Stimulated activated CD4-positive, alpha-beta T cell treated with anti-CD3 and anti-CD28 coated beads, Interleukin-2, amount 100 ng/mL, for 4 hours (primary cell): Measurements from ENCODE around the gene NFIC.
"Not testable (repeated sequence)": the region's sequence is repeated elsewhere in the genome, so short reads cannot be mapped to it uniquely, and the experiment has no call there.

Source experiments
- DNase-seq: peaks from one replicate; pipeline ENCODE4 v3.0.0-alpha.2; 2020; ENCODE audit warnings: low read depth

Gene NFIC

GRCh38 chr19:3452171-3452941 is 86.0 kb downstream of the NFIC start:
- DNase-seq = no peak

- DNase-seq = not testable (repeated sequence)
These were observed 86.5 kb downstream of the NFIC start for GRCh38 chr19:3452942-3453214.

DNA sequence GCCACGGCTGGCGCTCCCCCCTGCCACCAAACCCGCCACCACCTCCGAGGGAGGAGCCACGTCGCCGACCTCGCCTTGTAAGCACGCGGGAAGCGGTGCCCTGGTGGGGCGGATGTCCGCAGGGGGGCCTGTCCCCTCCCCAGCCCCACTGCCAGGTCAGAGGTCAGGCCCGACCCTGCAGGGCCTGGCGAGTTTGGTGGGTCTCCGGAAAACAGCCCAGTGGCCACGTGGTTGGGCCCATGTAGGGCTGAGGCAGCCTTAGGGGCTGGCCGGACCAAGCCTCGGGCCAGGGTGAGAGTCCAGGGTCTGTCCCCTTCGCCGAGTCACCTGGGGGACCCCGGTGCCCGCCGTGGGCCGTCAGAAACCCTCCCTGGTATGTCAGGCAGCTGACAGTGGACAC is 87.5 kb downstream of the NFIC start:
- no peak for DNase-seq

DNA sequence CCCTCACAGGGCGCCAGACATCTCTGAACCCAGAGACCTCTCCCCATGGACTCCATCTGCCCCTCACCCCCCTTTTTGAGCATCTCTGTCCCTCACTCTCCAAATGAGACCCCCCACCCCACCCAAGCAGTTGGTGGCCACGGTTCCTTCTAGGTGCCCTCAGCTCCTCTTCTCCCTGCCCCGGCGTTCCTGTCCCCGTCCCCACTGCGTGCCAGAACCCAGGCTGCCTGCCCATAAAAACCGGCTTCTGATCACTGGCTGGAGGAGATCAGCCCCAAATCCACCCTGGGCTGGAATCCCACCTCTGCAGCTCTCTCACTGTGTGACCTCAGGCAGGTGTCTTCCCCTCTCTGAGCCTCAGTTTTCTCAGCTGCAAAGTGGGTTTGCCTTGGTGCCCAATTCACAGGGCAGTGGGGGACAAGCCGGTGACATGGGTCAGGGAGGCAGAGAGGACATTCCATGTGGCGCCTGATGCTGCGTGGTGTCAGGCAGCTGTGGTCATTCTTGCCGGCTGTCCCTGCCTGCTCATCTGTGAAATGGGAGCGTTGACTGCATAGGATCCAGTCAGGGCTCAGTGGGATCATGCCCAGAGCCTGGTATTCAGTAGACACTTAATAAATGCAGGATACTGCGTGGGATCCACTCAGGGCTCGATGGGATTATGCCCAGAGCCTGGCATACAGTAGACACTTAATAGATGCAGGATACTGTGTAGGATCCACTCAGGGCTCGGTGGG is 88.4 kb downstream of the NFIC start:
- no peak for DNase-seq

- DNase-seq = no peak
These were observed 89.1 kb downstream of the NFIC start for GRCh38 chr19:3455393-3455955.

GRCh38 chr19:3455960-3456601 is 89.7 kb downstream of the NFIC start:
- DNase-seq = no peak

DNA sequence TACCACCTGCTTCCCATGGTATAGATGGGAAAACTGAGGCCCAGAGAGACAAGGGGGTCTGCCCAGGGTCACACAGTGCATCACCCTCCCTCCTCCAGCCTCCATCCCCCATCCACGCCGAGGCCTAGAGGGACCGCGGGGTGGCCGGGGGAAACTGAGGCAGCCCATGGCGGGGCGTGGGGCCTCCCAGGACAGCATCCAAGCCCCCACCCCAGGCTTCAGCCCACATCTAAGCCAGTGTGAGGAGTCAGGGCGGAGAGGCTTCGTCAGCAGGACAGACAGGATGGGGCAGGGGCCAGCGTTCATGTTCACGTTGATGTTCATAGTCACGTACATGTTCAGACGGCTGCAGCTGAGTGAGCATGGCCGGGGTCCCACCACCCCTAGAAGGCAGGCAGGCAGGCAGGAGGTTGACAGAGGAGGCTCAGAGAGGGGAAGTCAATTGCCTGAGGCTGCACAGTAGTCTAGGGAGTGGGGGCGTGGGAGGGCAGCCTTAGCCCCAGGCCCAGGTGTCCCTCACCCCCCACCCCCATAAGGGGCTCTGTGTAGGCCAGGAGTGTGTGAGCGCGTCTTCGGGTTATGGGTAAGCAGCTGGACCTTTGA is 90.6 kb downstream of the NFIC start:
- no peak for DNase-seq

DNA sequence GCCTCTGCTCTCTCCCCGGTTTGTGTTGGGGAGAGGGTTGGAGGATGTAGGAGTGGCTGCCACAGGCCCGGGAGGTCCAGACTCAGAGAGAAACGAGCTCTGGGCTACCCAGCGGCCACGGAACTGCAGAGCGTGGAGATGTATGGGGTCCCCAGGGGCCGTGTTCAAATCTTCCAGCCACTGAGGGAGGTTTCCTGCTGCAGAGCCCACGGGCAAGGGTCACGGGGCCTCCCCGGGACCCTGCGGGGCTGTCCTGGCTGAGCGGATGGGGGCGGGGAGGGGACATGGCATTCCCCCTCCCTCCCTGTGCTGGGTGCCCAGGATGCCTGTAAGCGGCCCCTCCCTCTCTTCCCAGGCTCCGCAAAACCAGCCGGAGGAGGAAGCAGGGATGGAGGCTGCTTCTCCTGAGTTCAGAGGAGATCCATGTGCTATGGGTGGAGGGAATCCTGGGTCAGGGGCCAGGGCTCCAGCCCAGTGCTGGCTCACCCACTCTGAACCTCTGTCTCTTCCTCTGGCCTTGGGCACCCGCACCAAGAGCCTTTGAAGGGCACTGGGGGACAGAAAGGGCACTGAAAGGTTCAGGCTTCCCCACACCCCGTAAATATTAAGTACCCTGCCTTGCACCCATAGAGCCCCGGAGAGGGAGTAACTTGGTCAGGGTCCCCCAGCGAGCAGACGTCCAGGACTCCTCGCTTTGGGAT is 91.3 kb downstream of the NFIC start:
- DNase-seq = no peak

- no peak for DNase-seq
These were observed 92.1 kb downstream of the NFIC start for GRCh38 chr19:3458229-3459088.

- DNase-seq = no peak
These were observed 92.9 kb downstream of the NFIC start for GRCh38 chr19:3459089-3459881.

DNA sequence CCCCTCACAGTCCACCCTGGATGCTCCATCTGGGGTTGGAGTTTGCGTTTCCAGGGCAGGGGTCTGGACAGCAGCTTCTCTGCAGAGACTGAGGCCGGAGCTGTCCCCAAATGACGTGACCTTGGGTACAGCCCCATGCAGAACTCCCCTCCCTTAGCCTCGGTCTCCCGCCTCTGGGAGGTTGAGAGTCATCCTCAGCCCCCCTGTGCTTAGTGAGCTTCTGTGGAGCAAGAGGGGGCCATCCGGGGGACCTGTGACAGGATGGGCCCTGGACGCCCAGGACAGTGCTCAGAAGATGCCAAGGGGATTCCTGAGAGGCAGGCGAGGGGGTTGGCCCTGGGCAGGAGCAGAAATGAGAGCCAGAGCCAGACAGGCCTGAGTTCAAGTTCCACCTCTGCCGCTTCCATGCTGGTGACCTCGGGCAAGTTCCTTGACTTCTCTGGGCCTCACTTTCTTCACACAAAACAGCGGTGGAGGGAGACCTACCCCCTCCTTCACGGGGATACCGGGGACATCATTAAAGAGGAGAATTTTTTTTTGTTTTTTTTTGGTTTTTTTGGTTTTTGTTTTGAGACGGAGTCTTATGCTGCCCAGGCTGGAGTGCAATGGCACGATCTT is 93.7 kb downstream of the NFIC start:
- no peak for DNase-seq

- DNase-seq = no peak
These were observed 96.8 kb downstream of the NFIC start for GRCh38 chr19:3462991-3463713.

- DNase-seq = no peak
These were observed 97.6 kb downstream of the NFIC start for GRCh38 chr19:3463714-3464586.

DNA sequence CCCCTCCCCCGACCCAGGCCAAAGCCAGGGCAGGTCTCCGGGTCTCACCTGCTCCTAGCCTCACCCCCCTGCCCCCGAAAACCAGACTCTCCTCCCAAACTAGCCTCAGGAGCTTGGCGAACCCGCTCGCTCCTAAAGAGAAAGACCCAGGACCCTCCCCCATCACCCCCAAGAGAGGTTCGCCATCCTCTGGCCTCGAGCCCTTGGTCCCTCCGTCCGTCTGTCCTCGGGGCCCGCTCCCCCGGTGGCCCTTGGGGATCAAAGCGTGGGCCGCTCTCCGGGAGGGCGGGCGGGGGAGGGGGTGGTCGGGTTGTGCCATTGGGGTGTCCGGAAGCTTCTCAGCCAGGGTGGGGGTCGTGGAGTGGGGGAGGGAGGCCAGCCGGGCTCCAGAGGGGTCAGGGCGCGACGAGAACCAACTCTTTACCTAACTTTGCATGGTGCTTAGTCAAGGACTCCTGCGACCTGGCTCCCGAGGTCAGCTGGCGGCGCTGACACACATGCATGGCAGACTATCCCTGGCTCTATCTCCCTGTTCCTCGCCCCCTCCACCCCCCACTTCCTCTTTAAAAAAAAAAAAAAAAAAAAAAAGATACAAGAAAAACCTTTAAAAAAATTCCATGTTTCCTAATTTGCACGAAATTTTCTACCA is 98.3 kb downstream of the NFIC start:
- DNase-seq = no peak

DNA sequence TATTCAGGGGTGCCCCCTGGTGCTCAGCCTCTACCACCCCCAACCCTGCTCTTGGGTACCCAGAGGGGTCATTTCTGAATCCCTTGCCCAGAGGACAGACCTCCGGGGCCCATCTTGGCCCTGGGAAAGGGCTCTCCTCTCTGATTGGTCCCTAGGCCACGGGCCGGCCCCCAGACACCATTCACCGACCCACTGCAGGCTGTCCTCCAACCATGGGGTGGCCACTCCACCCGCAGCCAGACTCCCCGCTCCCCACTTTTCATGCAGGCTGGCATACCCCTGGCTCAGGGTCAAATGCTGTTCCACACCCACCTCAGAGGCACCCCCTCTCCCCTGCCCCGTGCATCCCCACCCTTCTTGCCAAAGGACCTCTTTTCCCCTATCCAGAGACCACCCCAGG is 99.2 kb downstream of the NFIC start:
- no peak for DNase-seq

DNA sequence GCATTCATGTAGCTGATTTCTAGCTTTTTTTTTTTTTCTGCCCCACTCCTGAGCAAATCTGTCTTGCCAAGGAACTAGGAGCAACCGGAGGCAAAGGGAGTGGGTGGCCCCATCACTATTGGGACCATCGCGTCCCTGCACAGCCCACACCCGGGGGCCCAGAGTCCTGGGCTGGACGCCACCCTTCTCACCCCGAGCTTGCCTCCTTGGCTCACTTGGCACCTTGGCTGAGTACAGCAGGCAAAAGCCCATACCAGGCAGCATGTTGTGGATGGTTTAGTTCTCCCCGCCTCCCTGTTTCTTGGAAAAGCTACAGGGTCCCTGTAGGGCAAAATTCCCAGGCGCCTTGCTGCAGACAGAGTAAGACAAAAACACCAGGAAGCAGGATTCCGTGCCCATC is 100.3 kb downstream of the NFIC start:
- DNase-seq = no peak

DNA sequence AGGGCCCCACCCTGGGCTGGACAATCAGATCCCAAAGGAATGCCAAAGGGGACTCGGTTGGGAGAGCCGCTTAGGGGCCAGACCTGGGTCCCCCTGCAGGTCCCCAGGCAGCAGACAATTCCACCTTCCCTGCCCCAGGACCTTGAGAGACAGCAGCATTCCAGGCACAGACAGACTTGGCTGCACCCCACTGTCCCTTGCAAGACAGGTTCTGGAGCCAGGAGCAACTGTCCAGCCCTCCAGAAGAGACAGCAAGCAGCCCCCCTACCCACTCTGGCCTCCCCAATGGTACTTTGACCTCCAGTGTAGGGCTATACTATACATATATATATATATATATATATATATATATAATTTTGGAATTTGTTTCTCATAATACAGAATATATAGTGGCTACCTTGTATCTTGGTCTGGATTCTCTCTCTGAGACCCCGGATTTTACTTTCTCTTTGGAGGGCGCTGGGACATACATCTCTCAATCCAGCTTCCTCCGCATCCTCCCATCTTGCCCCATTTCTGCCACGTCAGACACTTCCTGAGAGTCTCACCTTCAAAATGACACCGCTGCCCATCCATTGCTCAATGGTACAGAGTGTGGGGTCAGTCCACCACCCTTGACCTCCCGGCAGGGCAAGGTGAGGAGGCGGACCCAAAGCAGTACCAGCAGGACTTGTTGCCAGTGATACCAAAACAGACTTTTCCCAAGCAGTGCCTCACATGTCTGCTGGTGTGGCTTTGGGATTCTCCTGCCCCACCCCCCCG is 101.2 kb downstream of the NFIC start:
- DNase-seq = no peak
